ENCODE data around the gene REXO1.
"Not testable (repeated sequence)": the region's sequence is repeated elsewhere in the genome, so short reads cannot be mapped to it uniquely, and the experiment has no call there.

REXO1 gene

DNA sequence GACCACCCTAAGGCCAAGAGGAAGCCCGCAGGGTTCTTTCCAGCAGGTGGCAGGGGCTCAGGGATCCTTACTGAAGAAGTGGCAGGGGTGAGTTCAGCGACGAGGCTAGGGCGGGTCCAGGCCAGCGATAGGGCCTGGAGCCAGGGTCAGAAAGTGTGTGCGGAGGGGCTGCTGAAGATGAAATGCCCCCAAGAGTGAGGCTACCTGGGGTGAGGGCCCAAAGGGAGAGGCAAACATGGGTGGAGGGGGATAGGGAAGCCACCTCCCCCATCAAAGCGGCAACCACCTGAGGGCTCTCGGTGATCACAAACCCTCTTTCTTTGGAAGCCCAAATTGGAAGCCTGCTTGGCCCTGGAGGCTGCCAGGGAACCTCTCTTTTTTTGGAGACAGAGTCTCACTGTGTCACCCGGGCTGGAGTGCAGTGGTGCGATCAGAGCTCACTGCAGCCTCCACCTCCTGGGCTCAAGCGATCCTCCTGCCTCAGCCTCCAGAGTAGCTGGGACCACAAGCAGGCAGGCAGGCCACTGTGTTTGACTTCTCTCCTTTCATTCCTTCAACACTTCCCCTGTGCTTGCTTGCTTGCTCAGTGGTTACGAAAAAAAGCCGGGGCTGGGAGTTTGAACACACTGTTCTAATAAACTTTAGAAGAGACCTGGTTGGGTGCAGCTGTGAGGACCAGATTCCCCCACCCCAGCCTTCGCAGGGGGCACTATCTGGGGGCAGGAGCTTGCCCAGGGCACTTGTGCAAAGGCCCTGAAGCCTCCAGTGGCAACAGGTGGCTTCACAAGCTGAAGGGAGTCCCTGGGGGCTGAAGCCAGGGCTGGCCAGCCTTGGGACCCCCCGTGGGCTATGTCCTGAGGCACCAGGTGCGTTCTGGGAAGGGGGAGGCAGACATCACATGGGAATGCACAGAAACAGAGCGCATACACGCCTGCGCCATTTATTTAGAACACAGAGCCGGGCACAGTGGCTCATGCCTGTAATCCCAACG, 34.8 kb downstream of the REXO1 start:
- no peak for DNase-seq

DNA sequence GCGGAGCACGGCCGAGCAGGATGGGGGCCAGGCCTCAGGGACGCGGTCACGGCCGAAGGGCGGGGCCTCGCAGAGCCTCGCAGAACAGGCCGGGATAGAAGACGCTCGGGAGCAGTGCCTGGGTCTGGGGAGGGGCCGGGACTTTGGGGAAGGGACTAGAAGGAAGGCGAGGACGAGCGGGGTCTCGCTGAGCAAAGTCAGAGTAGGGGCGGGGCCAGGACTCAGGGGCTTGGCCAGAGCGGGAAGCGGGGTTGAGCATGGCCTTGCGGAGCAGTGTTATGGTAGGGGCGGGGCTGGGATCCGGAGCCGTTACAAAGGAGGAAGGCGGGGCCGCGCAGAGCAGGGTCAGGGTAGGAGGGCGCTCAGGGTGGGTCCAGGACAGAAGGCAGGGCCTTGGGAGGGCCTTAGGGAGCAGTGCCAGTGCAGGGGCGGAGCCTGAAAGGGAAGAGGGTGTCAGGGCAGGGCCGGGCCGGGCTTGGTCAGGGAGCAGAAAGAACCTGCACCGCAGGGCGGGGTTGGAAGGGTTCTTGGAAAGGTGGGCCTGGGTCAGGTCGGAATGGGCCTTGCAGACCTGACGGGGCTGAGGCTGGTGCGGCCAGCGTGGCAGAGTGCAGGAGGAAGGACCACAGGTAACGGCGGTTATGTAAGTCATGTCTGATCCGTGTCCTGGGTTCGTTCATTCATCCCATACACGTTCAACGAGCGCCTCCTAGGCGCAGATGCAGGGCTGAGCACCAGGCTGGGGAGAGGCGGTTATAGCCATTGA, 35.7 kb downstream of the REXO1 start:
- peak; percentile 93 for DNase-seq

DNA sequence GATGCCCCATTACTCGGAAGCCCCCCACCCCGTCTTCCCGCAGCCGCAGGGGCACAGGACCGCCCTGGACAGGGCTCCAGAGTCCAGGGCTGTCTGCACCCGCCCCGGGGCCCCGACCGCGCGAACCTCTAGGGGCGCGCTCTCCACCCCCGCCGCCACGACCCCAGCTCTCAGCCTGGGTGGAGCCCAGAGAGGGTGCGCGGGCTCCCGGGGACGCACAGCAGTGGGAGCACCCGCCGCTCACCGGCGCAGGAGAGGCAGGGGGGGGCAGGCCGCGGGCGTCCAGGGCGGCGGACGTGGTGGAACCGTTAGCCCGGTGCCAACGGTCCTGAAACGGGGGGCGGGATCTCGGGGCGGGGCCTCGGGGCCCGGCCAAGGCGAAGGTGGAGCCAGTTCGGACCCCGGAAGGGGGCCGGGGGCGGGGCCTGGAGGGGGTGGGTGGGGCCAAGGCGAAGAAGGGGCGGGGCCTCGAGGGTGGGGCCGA, 36.3 kb downstream of the REXO1 start, which contains the start of gene ATP8B3:
Gene ATP8B3, minus strand, starts transcription at position 335 of the 484 bp plus-strand sequence. CDS start 540 bp downstream, outside the sequence.
- DNase-seq = no peak

DNA sequence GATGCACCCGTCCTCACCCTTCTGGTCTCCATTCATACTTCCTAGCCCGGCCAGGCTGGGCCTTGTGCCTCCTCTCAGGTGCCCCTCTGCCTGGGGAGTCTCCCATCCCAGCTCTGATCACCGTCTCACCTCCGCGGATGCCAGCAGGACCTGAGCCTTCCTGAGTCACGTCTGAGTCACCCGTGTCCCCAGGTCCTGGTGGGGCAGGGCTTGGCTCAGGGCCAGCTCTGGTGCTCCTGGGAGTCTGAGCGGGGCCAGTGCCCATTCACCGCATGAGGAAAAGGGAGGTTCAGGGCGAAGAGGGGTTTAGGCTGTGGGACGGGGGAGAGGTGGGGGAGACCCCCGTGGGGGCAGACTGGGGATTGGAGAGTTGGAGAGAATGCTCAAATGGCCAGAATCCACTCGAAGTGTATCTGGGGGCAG, 36.8 kb downstream of the REXO1 start:
- DNase-seq = peak in 1 of 2 donors; percentile 38

DNA sequence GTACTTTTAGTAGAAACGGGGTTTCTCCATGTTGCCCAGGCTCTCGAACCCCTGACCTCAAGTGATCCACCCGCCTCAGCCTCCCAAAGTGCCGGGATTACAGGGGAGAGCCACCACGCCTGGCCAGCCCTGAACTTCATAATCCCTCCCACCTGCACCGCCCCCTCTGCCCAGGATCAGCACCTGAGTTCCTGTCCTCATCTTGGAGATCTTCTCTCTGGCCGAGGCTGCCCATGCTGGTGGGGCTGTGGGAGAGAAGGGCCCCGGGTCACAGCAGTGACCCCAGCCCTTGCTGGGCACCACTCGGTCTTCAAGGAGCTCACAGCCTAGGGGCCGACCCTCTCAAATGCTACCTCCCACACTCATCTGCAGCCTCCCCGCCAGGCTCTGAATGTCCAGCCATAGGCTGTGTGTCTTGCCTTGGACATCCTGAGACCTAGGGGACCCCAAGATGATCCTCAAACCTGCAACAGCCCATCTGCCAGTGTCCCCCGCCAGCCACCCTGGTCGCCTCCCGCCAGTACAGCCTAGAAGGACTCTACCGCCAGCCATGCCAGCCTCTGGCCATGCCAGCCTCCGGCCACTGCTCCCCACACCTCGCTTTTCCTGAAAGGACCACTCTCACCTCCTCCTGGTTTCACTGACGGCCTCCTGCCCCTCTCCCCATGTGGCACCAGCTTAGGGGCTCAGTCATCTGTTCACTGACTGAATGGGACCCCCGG, 37.7 kb downstream of the REXO1 start:
- no peak for DNase-seq

DNA sequence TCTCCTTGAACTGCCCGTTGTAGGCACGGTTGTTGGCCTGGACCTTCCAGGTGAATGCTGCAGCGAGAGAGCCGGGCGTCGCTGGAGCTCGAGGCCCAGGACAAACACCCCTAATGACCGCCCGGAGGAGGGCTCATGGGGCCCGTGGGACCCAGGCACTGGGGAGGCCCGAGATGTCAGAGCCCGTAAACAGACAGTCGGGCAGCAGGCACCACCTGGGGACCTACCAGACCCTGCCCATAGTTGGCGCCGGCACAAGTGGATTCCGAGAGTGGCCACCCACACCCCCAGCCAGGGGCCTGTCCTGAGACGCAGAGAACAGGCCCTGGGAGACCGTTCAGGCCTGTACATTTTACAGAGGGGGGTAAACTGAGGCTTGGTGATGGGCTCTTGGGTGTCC, 38.6 kb downstream of the REXO1 start:
- no peak for DNase-seq

DNA sequence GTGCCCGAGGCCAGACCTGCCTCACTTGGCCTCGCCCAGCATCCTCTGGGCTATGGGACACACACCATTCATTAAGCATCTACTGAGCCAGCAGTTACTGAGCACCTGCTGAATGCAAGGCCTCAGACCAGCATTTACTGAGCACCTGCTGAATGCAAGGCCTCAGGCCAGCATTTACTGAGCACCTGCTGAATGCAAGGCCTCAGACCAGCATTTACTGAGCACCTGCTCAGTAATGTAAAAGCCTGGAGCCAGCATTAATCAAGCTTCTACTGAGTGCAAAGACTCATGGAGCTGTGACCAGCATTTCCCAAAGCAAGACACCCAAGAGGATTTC, 39.9 kb downstream of the REXO1 start:
- no peak for DNase-seq

DNA sequence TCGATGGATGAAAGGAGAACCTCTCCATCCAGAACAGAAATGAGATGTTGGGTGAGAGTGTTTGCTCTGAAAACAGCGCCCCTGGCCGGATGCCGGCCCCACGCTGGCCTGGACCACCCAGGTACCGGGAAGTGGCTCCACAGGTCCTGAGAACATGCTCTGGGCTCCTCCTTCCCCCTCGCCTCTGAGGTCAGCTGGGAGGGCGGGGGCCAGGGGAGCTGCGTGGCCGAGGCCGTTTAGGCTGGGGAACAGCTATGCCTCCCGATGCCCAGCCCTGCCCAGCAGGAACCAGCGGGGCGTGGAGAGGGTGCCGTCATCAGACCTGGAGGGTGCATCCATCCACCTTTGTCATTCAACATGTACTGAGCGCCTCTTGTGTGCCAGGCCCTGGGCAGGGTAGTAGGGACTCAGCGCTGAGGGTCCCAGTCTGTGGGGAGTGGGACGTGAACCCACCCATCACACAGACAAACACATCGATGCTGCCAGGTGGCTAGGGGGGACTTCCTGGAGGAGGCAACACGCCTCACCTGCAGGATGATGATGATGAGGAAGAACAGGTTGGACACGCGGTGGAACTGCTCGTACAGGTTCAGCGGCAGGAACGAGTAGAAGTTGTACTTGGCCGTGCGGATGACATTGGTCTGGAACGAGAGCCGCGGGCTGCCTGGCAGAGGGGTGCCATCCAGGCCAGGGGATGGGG, 40.4 kb downstream of the REXO1 start:
- no peak for DNase-seq

DNA sequence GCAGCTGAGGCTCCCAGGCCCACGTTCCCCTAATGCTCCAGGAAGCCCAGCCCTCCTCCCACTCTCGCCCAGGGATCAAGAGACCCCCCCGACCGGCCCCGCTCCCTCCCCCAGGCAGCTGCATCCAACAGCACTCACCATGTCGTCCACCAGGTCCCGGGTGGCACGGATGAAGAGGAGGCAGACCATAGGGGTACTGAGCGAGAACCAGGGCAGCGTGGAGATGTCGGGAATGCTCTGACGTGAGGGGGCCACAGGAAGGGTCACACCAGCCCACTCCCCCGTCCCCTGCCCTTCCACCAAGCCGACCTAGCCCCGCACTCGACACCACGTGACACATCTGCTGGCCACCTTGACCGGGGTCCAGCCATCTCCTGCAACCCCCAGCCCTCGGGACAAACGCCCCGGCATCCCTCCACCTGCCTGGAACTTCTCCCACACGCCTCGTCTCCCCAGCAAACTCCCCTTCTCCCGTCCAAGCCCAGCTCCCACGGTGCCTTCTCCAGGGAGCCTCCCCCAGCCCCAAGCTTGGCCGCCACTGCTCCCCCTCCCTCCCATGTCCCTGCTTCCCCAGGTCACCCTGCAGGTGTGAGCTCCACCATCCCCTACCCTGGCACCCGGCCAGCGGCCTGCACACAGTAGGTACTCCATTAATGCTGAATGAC, 41.1 kb downstream of the REXO1 start:
- no peak for DNase-seq

DNA sequence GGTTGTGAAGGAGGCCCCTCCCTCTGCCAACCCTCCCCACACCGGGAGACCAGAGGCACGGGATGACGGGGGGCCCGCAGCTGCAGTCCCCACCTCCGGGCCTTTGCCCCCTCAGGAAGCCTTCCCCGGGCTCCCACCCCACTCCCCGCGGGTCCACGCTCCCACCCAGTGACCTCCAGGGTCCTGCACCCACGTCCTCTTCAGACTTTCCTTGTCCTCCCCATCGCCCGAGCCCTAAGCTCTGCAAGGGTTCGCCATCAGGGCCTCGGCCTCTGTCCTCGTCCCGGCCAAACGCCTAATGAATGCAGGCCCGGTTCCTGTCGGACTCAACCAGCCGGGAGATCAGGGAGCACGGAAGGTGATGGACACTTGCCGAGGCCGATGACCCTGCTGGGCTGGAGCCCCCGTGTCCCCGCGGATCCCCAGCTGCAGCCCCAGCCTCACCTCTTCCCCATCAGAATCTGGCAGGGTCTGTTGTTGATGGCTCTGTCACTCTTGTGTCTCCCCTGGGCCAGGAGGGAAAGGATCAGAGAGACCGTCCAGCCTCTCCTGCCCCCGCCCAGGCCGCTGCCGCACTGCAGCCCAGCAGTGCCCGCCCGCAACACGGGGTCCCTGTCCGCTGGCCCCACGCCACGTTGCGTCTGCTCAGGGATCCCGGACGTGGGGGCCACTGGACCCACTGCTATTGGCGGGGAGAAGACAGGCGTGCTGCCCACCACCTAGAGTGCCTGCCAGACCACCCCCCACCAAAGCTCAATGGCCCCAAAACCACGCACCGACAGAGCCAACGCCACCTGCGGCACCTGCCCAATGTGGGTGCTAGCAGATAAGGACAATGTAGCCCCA, 41.9 kb downstream of the REXO1 start:
- DNase-seq = no peak

DNA sequence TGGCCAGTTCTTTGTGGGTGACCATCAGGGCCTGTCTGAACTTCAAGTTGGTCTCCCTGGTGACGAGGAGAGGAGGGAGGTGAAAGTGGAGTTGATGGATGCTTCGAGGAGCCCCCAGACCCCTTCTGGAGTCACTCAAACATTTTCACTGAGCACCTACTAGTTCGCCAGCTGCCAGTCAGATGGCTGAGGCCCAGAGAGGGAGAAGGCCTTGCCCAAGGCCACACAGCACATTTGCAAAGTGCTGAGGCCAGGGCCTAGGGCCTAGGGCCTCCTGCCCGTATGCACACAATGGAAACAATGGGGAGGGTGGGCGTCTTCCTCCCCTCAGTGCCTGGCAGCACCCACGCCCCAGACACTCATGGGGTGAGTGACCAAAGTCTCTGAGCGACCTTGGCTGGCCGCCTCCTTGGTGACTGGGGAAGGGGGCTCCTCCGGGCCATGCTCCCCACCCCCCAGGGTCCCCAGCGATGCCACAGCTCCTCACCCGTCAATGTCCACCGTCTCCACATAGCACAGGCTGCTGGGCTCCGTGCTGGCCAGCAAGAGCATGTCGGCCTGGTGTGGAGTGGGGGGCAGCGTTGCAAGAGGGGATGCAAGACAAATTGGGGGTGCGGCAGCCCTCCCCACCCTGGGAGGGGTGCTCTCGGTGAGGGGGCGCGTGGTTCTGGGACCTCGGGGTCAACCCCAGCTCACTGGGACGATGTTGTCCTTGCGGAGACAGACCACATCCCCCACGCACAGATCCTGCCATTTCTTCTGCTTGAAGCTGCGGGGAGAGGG, 42.7 kb downstream of the REXO1 start:
- DNase-seq = no peak

DNA sequence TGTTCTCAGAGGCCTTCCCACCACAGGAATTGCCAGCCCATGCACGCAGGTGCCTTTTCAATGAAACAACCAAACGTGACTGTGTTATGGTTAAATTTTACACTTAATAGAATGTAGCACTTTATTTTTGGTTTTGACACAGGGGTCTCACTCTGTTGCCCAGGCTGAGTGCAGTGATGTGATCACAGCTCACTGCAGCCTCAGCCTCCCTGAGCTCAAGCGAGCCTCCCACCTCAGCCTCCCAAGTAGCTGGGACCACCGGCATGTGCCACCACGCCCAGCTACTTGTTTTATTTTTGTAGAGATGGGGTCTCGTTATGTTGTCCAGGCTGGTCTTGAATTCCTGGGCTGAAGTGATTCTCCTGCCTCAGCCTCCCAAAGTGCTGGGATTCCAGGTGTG, 43.4 kb downstream of the REXO1 start:
- no peak for DNase-seq

DNA sequence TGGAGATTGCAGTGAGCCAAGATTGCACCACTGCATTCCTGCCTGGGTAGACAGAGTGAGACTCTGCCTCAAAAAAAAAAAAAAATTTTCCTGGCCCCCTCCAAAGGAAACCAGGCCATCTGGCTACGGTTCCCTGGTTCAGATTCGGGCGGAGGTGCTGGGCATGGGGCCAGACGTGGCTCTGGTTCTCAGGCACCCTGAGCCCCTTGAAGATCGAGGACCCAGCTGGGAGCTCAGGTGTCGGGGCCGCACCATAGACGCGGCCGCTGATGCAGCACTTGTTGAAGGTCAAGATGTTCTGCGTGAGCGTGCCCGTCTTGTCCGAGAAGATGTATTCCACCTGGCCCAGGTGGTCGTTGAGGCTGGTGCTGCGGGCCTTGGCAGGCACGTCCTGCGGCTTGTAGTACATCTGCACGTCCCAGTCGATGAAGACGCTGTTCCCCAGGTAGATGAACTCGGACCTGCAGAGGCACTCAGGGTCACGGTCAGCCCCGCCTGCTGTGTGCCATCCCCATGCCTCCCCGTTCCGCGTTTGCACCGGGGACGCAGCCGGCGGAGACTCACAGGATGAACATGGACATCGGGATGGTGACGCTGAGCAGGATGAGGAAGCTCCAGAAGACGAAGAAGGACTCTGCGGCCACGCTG, 48.5 kb downstream of the REXO1 start:
- DNase-seq = no peak

DNA sequence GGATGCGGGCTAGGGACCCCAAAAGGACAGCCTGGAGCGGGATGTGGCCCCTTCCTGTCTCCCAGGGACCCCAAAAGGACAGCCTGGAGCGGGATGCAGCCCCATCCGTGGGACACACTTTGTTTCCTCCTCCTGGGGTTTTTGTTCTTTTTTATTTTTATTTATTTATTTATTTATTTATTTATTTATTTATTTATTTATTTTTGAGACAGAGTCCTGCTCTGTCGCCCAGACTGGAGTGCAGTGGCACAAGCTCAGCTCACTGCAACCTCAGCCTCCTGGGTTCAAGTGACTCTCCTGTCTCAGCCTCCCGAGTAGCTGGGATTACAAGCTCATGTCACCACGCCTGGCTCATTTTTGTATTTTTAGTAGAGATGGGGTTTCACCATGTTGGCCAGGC, 51.0 kb downstream of the REXO1 start:
- DNase-seq = not testable (repeated sequence)

DNA sequence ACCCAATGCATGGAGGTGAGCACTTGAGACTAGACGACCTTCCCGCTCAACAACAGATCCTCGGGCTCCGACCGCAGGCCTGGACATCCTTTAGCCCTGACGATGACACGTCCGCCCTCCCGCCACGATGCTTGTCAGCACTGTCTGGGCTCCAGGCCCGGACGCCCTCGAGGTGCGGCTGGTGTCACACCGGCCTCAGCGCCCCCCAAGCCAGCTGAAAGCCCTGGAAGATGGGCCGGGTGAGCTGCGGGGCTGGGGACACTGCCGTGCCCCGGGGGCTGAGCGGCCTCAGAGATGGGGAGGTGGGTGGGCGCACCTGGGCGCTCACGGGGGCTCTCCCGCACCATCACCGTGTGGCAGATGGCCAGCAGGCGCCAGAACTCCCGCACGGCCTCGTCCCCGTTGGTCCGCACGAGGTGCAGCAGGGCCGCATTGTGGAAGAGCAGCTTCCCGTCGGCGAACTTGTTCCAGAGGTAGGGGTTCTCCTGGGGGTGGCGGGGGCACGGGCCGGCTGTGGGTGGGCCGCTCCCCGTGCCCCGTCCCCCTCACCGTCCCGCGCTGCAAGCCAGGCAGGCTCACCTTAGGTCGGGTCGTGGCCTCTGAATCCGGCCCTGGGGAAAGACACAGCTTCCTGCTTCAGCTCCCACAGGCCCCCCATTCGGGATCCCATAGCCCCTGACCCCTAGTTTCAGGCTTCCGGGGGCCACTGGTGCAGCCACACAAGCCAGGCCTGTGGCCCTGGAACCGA, 51.7 kb downstream of the REXO1 start:
- no peak for DNase-seq

DNA sequence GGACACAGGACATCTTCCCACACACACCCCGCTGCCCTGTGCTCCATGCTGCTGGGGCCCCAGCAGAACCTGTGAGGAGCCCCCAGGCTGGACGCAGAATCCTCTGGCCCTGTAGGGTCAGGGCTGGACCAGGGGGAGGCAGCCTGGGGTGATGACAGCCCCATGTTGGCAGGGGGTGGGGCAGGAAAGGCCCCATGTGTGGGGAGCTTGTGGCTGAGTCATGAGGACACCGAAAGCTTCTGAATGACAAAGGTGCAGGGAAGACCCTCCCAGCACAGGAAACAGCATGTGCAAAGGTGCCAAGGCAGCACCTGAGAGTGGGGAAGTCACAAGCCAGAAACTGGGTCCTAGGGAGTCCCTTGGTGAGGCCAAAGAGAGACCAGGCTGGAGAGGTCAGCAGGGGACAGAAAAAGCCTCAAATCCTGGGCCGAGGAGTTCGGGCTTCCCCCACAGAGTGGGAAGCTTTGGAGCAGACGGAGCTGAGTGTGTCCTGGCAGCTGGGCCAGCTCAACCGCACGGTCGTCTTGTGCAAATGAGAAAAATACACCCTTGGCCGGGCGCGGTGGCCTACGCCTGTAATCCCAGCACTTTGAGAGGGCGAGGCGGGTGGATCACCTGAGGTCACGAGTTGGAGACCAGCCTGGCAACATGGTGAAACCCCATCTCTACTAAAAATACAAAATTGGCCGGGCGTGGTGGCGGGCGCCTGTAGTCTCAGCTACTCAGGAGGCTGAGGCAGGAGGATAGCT, 53.7 kb downstream of the REXO1 start:
- no peak for DNase-seq

DNA sequence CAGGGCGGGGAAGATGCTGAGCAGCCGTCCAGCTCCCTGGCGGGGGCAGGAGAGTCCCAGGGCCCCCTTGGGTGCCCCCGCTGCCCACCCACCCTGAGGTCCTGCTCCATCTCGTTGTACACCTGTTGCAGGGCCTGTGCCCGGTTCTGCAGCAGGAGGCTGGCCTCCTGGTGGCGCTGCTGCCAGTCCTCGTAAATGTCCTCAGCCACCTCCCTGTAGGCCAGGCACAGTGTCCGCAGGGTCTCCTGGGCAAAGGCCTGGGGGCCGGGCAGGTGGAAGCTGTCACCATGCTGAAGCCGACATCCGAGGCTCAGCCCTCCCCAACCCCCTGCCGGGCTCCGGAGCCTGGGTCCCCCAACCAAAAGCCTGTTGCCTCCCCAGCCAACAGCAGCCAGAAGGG, 56.4 kb downstream of the REXO1 start:
- no peak for DNase-seq

All from CD4-positive, alpha-beta T cell treated with Interleukin-4 for 1 hour (primary cell).